Measurements from ENCODE around the gene CHPF. TPM values are rescaled to one million over a fixed set of nuclear protein-coding genes. Genes with fewer than 3 reads are reported as not detected.

The CHPF gene
- total and polyA plus RNA-seq, 10 of the 15 experiments (the other 5 are each of a cell fraction or from before 2014, with no cell fraction given) = 0.09 to 17.4 (median 8.3) TPM; not detected in 1

DNA sequence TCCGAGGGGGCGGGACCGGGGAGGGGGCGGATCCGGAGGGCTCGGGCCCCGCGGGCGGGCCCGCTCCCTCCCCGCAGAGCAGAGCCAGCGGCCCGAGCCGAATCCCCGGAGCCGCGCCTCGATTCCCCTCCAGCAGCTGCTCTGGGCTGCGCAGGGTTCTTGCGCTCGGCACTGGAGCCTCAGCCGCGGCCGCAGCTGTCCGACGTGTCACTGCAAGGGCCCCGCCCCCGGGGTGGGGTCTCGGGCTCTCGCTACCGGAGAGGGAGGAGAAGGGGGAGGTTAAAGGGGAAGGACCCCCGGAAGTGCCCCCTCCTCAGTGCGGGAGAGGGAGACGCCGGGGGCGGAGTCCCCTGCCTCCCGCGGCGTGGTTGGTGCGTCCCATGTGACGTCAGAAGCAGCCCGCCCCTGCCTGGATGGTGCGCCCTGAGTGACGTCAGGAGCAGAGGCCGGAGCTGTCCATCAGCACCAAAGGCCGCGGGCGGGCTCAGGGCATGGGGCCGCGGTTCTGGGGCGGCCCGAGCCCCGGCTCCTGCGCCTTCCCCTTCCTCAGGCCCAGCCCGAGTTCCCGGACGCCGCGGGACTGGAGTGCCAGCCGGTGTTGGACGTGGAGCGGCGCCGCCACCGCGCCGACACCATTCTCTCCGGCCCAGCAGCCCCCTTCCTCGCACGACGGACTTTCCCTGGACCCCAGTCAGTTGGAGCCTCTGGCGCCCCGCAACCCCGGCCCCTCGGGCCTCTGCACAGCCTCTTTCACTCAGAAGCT lies at the start of gene CHPF, which contains the start of gene TMEM198 (continued):
- TF ChIP-seq, protein P1, sequence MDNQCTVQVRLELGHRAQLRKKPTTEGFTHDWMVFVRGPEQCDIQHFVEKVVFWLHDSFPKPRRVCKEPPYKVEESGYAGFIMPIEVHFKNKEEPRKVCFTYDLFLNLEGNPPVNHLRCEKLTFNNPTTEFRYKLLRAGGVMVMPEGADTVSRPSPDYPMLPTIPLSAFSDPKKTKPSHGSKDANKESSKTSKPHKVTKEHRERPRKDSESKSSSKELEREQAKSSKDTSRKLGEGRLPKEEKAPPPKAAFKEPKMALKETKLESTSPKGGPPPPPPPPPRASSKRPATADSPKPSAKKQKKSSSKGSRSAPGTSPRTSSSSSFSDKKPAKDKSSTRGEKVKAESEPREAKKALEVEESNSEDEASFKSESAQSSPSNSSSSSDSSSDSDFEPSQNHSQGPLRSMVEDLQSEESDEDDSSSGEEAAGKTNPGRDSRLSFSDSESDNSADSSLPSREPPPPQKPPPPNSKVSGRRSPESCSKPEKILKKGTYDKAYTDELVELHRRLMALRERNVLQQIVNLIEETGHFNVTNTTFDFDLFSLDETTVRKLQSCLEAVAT (IDR thresholded peaks at IDR 0.05) = peak; percentile 83
- TF ChIP-seq, protein P2, sequence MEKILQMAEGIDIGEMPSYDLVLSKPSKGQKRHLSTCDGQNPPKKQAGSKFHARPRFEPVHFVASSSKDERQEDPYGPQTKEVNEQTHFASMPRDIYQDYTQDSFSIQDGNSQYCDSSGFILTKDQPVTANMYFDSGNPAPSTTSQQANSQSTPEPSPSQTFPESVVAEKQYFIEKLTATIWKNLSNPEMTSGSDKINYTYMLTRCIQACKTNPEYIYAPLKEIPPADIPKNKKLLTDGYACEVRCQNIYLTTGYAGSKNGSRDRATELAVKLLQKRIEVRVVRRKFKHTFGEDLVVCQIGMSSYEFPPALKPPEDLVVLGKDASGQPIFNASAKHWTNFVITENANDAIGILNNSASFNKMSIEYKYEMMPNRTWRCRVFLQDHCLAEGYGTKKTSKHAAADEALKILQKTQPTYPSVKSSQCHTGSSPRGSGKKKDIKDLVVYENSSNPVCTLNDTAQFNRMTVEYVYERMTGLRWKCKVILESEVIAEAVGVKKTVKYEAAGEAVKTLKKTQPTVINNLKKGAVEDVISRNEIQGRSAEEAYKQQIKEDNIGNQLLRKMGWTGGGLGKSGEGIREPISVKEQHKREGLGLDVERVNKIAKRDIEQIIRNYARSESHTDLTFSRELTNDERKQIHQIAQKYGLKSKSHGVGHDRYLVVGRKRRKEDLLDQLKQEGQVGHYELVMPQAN (conservative IDR thresholded peaks at IDR 0.05) = peak; percentile 10; the same call in 1 of the 2 replicates
- TF ChIP-seq BCL11A (IDR thresholded peaks at IDR 0.05; ENCODE audit: low read depth, low read length) (no peak), GABPA (IDR thresholded peaks at IDR 0.05; ENCODE audit: low read depth) (peak; percentile 71; the same call in 1 of the 2 replicates), GATAD2B (conservative IDR thresholded peaks at IDR 0.05; ENCODE audit: low read depth) (0 out of 2 replicates have a peak, but pooled peaks have one; percentile 36)

DNA sequence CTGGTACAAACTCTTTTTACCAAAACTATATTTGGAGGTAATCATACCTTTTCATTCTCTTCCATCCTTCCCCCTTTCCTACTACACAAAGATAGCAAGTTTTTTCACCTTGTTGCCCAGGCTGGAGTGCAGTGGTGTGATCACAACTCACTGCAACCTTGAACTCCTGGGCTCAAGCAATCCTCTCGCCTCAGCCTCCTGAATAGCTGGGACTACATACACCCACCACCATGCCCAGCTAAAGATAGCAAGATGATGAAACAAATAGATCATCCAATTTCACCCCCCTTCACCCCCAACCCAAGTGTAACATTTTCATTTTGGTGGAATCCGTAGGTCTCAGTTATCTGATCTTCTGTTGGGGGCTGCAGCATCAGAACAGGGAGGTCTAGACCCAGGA lies 49.5 kb upstream of the CHPF start:
- DNase-seq (ENCODE audit: low read depth, low spot score) = no peak
- no peaks in the 10 kb centered on the region for H3K36me3 ChIP-seq (ENCODE audit: control insufficient read depth in 2 of 2, insufficient read depth in 2 of 2, low read length in 1 of 2)
- ChIA-PET RAD21 (ENCODE audit: unreplicated experiment) (no interaction called here), SMC1A (ENCODE audit: uncharacterized antibody, unreplicated experiment) (no interaction called here), CTCF (no interaction called here), POLR2A (no interaction called here)
- no peaks in the 10 kb centered on the region for H3K9me3 ChIP-seq (replicated peaks; ENCODE audit: control insufficient read depth, insufficient read depth, low read length)
- in situ Hi-C loops (cut with MboI) = no loop called here
- no peak for ATAC-seq
- H2AFZ ChIP-seq (ENCODE audit: control insufficient read depth, low read depth, low read length) = no peak overlapping the region
- intact Hi-C loops (cut with micrococcal nuclease; ENCODE audit: unreplicated experiment) = no loop called here
- TF ChIP-seq ETV6 (conservative IDR thresholded peaks at IDR 0.05 in 1 of 2, IDR thresholded peaks at IDR 0.05 in 1 of 2; ENCODE audit: borderline replicate concordance in 1 of 2, low read depth in 1 of 2) (no peak), SREBF1 (IDR thresholded peaks at IDR 0.05; ENCODE audit: low read length) (no peak), SIX5 (IDR thresholded peaks at IDR 0.05; ENCODE audit: low read depth, low read length, severe bottlenecking) (no peak)
- TF ChIP-seq, protein P3, sequence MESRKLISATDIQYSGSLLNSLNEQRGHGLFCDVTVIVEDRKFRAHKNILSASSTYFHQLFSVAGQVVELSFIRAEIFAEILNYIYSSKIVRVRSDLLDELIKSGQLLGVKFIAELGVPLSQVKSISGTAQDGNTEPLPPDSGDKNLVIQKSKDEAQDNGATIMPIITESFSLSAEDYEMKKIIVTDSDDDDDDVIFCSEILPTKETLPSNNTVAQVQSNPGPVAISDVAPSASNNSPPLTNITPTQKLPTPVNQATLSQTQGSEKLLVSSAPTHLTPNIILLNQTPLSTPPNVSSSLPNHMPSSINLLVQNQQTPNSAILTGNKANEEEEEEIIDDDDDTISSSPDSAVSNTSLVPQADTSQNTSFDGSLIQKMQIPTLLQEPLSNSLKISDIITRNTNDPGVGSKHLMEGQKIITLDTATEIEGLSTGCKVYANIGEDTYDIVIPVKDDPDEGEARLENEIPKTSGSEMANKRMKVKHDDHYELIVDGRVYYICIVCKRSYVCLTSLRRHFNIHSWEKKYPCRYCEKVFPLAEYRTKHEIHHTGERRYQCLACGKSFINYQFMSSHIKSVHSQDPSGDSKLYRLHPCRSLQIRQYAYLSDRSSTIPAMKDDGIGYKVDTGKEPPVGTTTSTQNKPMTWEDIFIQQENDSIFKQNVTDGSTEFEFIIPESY (IDR thresholded peaks at IDR 0.05) = no peak
- 40% methylated on average over 2 of the region's 2 CpGs for WGBS (ENCODE audit: insufficient coverage, insufficient replicate concordance, low lambda C conversion rate, missing lambda C conversion rate)
- H3K79me2 ChIP-seq (ENCODE audit: control insufficient read depth, insufficient read depth, low read length) = no peaks in the 10 kb centered on the region
- no peak overlapping the region for H3K4me2 ChIP-seq (ENCODE audit: control insufficient read depth, insufficient read depth)
- no peaks in the 10 kb centered on the region for H3K4me1 ChIP-seq (ENCODE audit: control insufficient read depth, insufficient read depth, low read length)
- H3K4me3 ChIP-seq = no peak overlapping the region
- FAIRE-seq = no peak
- BruUV-seq (replicated peaks) = no TSS peak
- no peaks in the 10 kb centered on the region; a peak in 1 of 4 replicates for H3K27me3 ChIP-seq (replicated peaks in 1 of 2; ENCODE audit: control insufficient read depth in 2 of 2, insufficient read depth in 2 of 2, low read length in 1 of 2)
- H3K27ac ChIP-seq (ENCODE audit: control insufficient read depth, insufficient read depth) = no peak overlapping the region
- no peaks in the 10 kb centered on the region for H4K20me1 ChIP-seq (ENCODE audit: control insufficient read depth, insufficient read depth)
- no peak overlapping the region for H3K9ac ChIP-seq (ENCODE audit: control insufficient read depth, insufficient read depth, low read length)

All from GM12878 (cell line).